ENCODE results near the gene SLC29A4.
A peak's percentile ranks its signal among the peaks of the same experiment; 100 is the strongest.

SLC29A4 gene

GRCh38 chr7:5283421-5284303, 919 bp downstream of the SLC29A4 start:
- TF ChIP-seq FOXM1 (IDR thresholded peaks at IDR 0.05; ENCODE audit: borderline replicate concordance, low read depth) (no peak), ZBTB7A (IDR thresholded peaks at IDR 0.05; ENCODE audit: low read depth) (peak; percentile 65; the same call in 1 of the 2 replicates)

- no peak for TF ChIP-seq CREB1 (IDR thresholded peaks at IDR 0.05; ENCODE audit: low read depth)
- TF ChIP-seq EGR1 (IDR thresholded peaks at IDR 0.05): no peak
- TF ChIP-seq CEBPB (IDR thresholded peaks at IDR 0.05): no peak
- TF ChIP-seq TEAD4 (IDR thresholded peaks at IDR 0.05): no peak
- no peak for TF ChIP-seq EP300 (IDR thresholded peaks at IDR 0.05; ENCODE audit: borderline replicate concordance)
- TF ChIP-seq NFIC (IDR thresholded peaks at IDR 0.05): peak; percentile 70
- TF ChIP-seq ZBTB7A (IDR thresholded peaks at IDR 0.05; ENCODE audit: low read depth): peak; percentile 38; the same call in 1 of the 2 replicates
- peak; percentile 66 for TF ChIP-seq RAD21 (IDR thresholded peaks at IDR 0.05; ENCODE audit: low read depth)
- no peak for TF ChIP-seq USF1 (IDR thresholded peaks at IDR 0.05)
- TF ChIP-seq TAF1 (IDR thresholded peaks at IDR 0.05; ENCODE audit: low read depth): no peak
Measured at GRCh38 chr7:5284304-5285281, 1.9 kb downstream of the SLC29A4 start.

GRCh38 chr7:5286933-5287332, 4.2 kb downstream of the SLC29A4 start:
- TF ChIP-seq ZBTB7A (IDR thresholded peaks at IDR 0.05; ENCODE audit: low read depth) (no peak), CREB1 (IDR thresholded peaks at IDR 0.05; ENCODE audit: low read depth) (no peak), FOXM1 (IDR thresholded peaks at IDR 0.05; ENCODE audit: borderline replicate concordance, low read depth) (no peak), EP300 (IDR thresholded peaks at IDR 0.05; ENCODE audit: borderline replicate concordance) (no peak), REST (IDR thresholded peaks at IDR 0.05; ENCODE audit: low read depth) (no peak), TEAD4 (IDR thresholded peaks at IDR 0.05) (no peak), TAF1 (IDR thresholded peaks at IDR 0.05; ENCODE audit: low read depth) (no peak), CEBPB (IDR thresholded peaks at IDR 0.05) (no peak)

GRCh38 chr7:5287802-5288201, 5.1 kb downstream of the SLC29A4 start:
- TF ChIP-seq NFIC (IDR thresholded peaks at IDR 0.05) (no peak), REST (IDR thresholded peaks at IDR 0.05; ENCODE audit: low read depth) (no peak), EGR1 (IDR thresholded peaks at IDR 0.05) (no peak), FOXM1 (IDR thresholded peaks at IDR 0.05; ENCODE audit: borderline replicate concordance, low read depth) (no peak), USF1 (IDR thresholded peaks at IDR 0.05) (no peak), CREB1 (IDR thresholded peaks at IDR 0.05; ENCODE audit: low read depth) (no peak), YY1 (IDR thresholded peaks at IDR 0.05; ENCODE audit: low read depth) (no peak), EP300 (IDR thresholded peaks at IDR 0.05; ENCODE audit: borderline replicate concordance) (no peak), CEBPB (IDR thresholded peaks at IDR 0.05) (no peak), TCF12 (IDR thresholded peaks at IDR 0.05; ENCODE audit: low read depth) (no peak), ZBTB7A (IDR thresholded peaks at IDR 0.05; ENCODE audit: low read depth) (no peak)

- TF ChIP-seq REST (IDR thresholded peaks at IDR 0.05; ENCODE audit: low read depth) (no peak), EGR1 (IDR thresholded peaks at IDR 0.05) (no peak), EP300 (IDR thresholded peaks at IDR 0.05; ENCODE audit: borderline replicate concordance) (no peak), USF1 (IDR thresholded peaks at IDR 0.05) (no peak), YY1 (IDR thresholded peaks at IDR 0.05; ENCODE audit: low read depth) (no peak), MAX (IDR thresholded peaks at IDR 0.05) (no peak), RAD21 (IDR thresholded peaks at IDR 0.05; ENCODE audit: low read depth) (no peak), TCF12 (IDR thresholded peaks at IDR 0.05; ENCODE audit: low read depth) (no peak), CREB1 (IDR thresholded peaks at IDR 0.05; ENCODE audit: low read depth) (no peak), FOXM1 (IDR thresholded peaks at IDR 0.05; ENCODE audit: borderline replicate concordance, low read depth) (no peak), ZBTB7A (IDR thresholded peaks at IDR 0.05; ENCODE audit: low read depth) (no peak), NFIC (IDR thresholded peaks at IDR 0.05) (no peak), TAF1 (IDR thresholded peaks at IDR 0.05; ENCODE audit: low read depth) (no peak), CEBPB (IDR thresholded peaks at IDR 0.05) (no peak)
Measured at GRCh38 chr7:5289355-5289754, 6.6 kb downstream of the SLC29A4 start.

Measured in Ishikawa (cell line).